GM23338 (cell line): ENCODE data around the gene CDK4. TPM values are rescaled to one million over a fixed set of nuclear protein-coding genes. Genes with fewer than 3 reads are reported as not detected.

Source experiments
- ATAC-seq: fragments of 200-7000 bp; cut with Tn5 transposase; 3 replicates; pipeline ENCODE4 v1.9.1; 2020
- DNase-seq: peaks from one replicate; pipeline ENCODE4 v3.0.0-alpha.2; 2015; ENCODE audit warnings: low spot score
- H2AFZ ChIP-seq: fragments of 200-600 bp; sonication (generic); 2 replicates; pipeline ENCODE4 v1.8.0; 2016; ENCODE audit warnings: antibody characterized with exemption, mild to moderate bottlenecking, moderate library complexity
- H3F3A ChIP-seq: fragments of 200-600 bp; sonication (generic); replicated peaks from 2 replicates; pipeline ENCODE4 v1.8.0; 2017; ENCODE audit warnings: antibody characterized with exemption, mixed run types, low read depth
- H3K27ac ChIP-seq: fragments of 200-600 bp; sonication (generic); 2 replicates; pipeline ENCODE4 v1.6.1; 2016; ENCODE audit warnings: low read depth
- H3K27me3 ChIP-seq: fragments of 200-600 bp; sonication (generic); 2 replicates; pipeline ENCODE4 v1.8.0; 2016; ENCODE audit warnings: mild to moderate bottlenecking, mixed run types, moderate library complexity; ENCODE audit not compliant: insufficient read depth
- H3K36me3 ChIP-seq: fragments of 200-600 bp; sonication (generic); 2 replicates; pipeline ENCODE4 v1.8.0; 2016; ENCODE audit warnings: mild to moderate bottlenecking; ENCODE audit not compliant: insufficient read depth
- H3K4me1 ChIP-seq: fragments of 200-600 bp; sonication (generic); 2 replicates; pipeline ENCODE4 v1.8.0; 2016; ENCODE audit warnings: mild to moderate bottlenecking, moderate library complexity; ENCODE audit not compliant: insufficient read depth
- H3K4me2 ChIP-seq: fragments of 200-600 bp; sonication (generic); 2 replicates; pipeline ENCODE4 v1.7.1; 2017; ENCODE audit warnings: mixed run types
- H3K4me3 ChIP-seq: fragments of 200-600 bp; sonication (generic); 2 replicates; pipeline ENCODE4 v1.6.1; 2016; ENCODE audit warnings: mixed run types
- H3K79me2 ChIP-seq: fragments of 200-600 bp; sonication (generic); replicated peaks from 2 replicates; pipeline ENCODE4 v1.8.0; 2017; ENCODE audit warnings: mild to moderate bottlenecking; ENCODE audit not compliant: insufficient read depth
- H3K9me2 ChIP-seq: fragments of 200-600 bp; sonication (generic); 2 replicates; pipeline ENCODE4 v1.8.0; 2017; ENCODE audit not compliant: insufficient read depth
- H4K20me1 ChIP-seq: fragments of 200-600 bp; sonication (generic); replicated peaks from 2 replicates; pipeline ENCODE4 v1.8.0; 2017; ENCODE audit warnings: mild to moderate bottlenecking; ENCODE audit not compliant: insufficient read depth
- H3K27ac Mint-ChIP-seq: 2 replicates; pipeline ENCODE4 v1.8.0; 2020; ENCODE audit warnings: inconsistent platforms, mild to moderate bottlenecking, moderate library complexity, mixed read lengths
- H3K27me3 Mint-ChIP-seq: 3 replicates; pipeline ENCODE4 v1.8.0; 2022; ENCODE audit warnings: low read depth, mild to moderate bottlenecking, moderate library complexity, mixed read lengths, inconsistent platforms; ENCODE audit not compliant: insufficient read depth, poor library complexity
- H3K36me3 Mint-ChIP-seq: 3 replicates; pipeline ENCODE4 v1.8.0; 2021; ENCODE audit warnings: low read depth, mild to moderate bottlenecking, inconsistent platforms, moderate library complexity, mixed read lengths
- H3K4me1 Mint-ChIP-seq: 3 replicates; pipeline ENCODE4 v1.8.0; 2020; ENCODE audit warnings: mild to moderate bottlenecking, inconsistent platforms, mixed read lengths
- H3K4me3 Mint-ChIP-seq: 3 replicates; pipeline ENCODE4 v1.8.0; 2021; ENCODE audit warnings: moderate library complexity, mild to moderate bottlenecking, inconsistent platforms, mixed read lengths
- H3K9me3 Mint-ChIP-seq: 3 replicates; pipeline ENCODE4 v1.8.0; 2020; ENCODE audit warnings: moderate library complexity, mild to moderate bottlenecking, inconsistent platforms, mixed read lengths
- CREB1 ChIP-seq: fragments of 250-450 bp; sonication (Bioruptor Pico); IDR thresholded peaks from 2 replicates; pipeline ENCODE4 v1.5.0; 2020; ENCODE audit warnings: low read depth, mild to moderate bottlenecking, moderate library complexity
- CTCF ChIP-seq, 2 experiments: fragments of 200-600 bp in 1 of 2; sonication (generic) in 1 of 2; conservative IDR thresholded peaks; 2 replicates each; pipeline versions ENCODE4 v1.5.1 to v1.6.1; 2016 to 2017; ENCODE audit warnings: antibody characterized with exemption in 2 of 2, low read depth in 2 of 2, mild to moderate bottlenecking in 2 of 2, moderate library complexity in 1 of 2
- ETS1 ChIP-seq: IDR thresholded peaks from 2 replicates; pipeline ENCODE4 v1.6.1; 2016; ENCODE audit warnings: antibody characterized with exemption
- EZH2 ChIP-seq: fragments of 200-600 bp; sonication (generic); IDR thresholded peaks from one replicate; pipeline ENCODE4 v1.8.0; 2017; ENCODE audit warnings: antibody characterized with exemption, mild to moderate bottlenecking, low read depth; ENCODE audit not compliant: unreplicated experiment
- EZH2phosphoT487 ChIP-seq: fragments of 200-600 bp; sonication (generic); IDR thresholded peaks from one replicate; pipeline ENCODE4 v1.8.1; 2018; ENCODE audit warnings: antibody characterized with exemption; ENCODE audit not compliant: unreplicated experiment
- JUNB ChIP-seq: IDR thresholded peaks from one replicate; pipeline ENCODE4 v1.6.1; 2016; ENCODE audit warnings: antibody characterized with exemption; ENCODE audit not compliant: unreplicated experiment
- NANOG ChIP-seq: IDR thresholded peaks from 2 replicates; pipeline ENCODE4 v1.6.1; 2016; ENCODE audit warnings: antibody characterized with exemption, borderline replicate concordance
- POLR2AphosphoS5 ChIP-seq: IDR thresholded peaks from 2 replicates; pipeline ENCODE4 v1.6.1; 2016; ENCODE audit warnings: antibody characterized with exemption, low read depth
- REST ChIP-seq: IDR thresholded peaks from one replicate; pipeline ENCODE4 v1.6.1; 2018; ENCODE audit warnings: antibody characterized with exemption; ENCODE audit not compliant: unreplicated experiment
- STAT1 ChIP-seq: IDR thresholded peaks from one replicate; pipeline ENCODE4 v1.6.1; 2016; ENCODE audit warnings: antibody characterized with exemption; ENCODE audit not compliant: unreplicated experiment
- ZNF114 ChIP-seq: fragments of 250-450 bp; sonication (Bioruptor Pico); IDR thresholded peaks from 2 replicates; pipeline ENCODE4 v1.5.0; 2020; ENCODE audit warnings: mild to moderate bottlenecking, moderate library complexity
- ZNF331 ChIP-seq: fragments of 250-450 bp; sonication (Bioruptor Pico); IDR thresholded peaks from 2 replicates; pipeline ENCODE4 v1.5.0; 2020; ENCODE audit warnings: low read depth, mild to moderate bottlenecking, moderate library complexity
- ZNF462 ChIP-seq: fragments of 250-450 bp; sonication (Bioruptor Pico); IDR thresholded peaks from 2 replicates; pipeline ENCODE4 v1.5.0; 2020; ENCODE audit warnings: mild to moderate bottlenecking, moderate library complexity
- polyA plus RNA-seq: library from polyadenylated mRNA; unstranded; fragments of >200 nt; fragmentation: Nextera tagmentation; extraction: Ambion mirVana; gene quantifications from 2 replicates; pipeline ENCODE4 v1.2.1, GENCODE V29; 2016
- total RNA-seq: library from RNA; depleted of rRNA; stranded (reverse); fragments of >200 nt; shearing (Covaris generic); gene quantifications from 2 replicates; pipeline ENCODE4 v1.2.3, GENCODE V29; 2014

The CDK4 gene
- total and polyA plus RNA-seq, 2 experiments from 2014 or later: 105 to 198 TPM

DNA sequence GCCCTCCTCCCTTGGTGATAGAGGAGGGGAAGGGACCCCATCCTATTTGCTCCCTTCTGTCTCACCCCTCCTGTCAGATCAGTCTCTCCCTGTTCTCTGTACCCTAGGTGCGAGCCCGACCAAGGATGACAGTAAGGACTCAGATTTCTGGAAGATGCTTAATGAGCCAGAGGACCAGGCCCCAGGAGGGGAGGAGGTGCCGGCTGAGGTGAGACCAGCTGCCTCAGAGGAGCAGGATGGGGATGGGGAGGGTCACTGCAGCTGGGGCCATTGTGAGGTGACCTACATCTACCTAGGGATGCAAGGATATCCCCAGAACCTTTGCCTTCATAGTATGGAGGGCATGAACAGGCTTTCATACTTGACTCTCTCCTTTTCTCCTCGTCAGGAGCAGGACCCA is 35.8 kb downstream of the CDK4 start:
- Histone ChIP-seq H3K36me3 (peaks cover 6% of the 10 kb centered on the region; the same call in 1 of the 2 replicates), H2AFZ (no peak overlapping the region), H3K9me2 (no peaks in the 10 kb centered on the region), H3F3A (no peaks in the 10 kb centered on the region), H3K27ac (no peak overlapping the region), H3K79me2 (no peaks in the 10 kb centered on the region), H3K4me3 (no peak overlapping the region), H3K27me3 (no peaks in the 10 kb centered on the region), H3K4me2 (no peak overlapping the region), H3K4me1 (no peaks in the 10 kb centered on the region), H4K20me1 (no peaks in the 10 kb centered on the region)
- no peak for TF ChIP-seq ZNF114 (CRISPR knock-in tag)
- no peak for TF ChIP-seq CREB1
- TF ChIP-seq JUNB: no peak
- TF ChIP-seq CTCF (conservative IDR thresholded peaks at IDR 0.05; ENCODE audit: low read depth in 2 of 2): no peak
- TF ChIP-seq NANOG: no peak
- no peak for TF ChIP-seq STAT1
- no peak for TF ChIP-seq ZNF462
- TF ChIP-seq ZNF331: no peak
- no peak for TF ChIP-seq EZH2
- TF ChIP-seq EZH2phosphoT487: no peak
- TF ChIP-seq POLR2AphosphoS5: no peak
- no peak for TF ChIP-seq REST
- no peak for TF ChIP-seq ETS1
- DNase-seq: no peak
- peaks cover 3% of the 10 kb centered on the region for H3K27me3 Mint-ChIP-seq
- peaks cover 19% of the 10 kb centered on the region for H3K36me3 Mint-ChIP-seq
- H3K9me3 Mint-ChIP-seq: no peaks in the 10 kb centered on the region
- no peak overlapping the region for H3K4me3 Mint-ChIP-seq
- H3K27ac Mint-ChIP-seq: no peak overlapping the region
- no peak for ATAC-seq
- no peaks in the 10 kb centered on the region; the same call in 2 of the 3 replicates for H3K4me1 Mint-ChIP-seq
